Measurements from ENCODE around the gene STIM1.

STIM1 gene

DNA sequence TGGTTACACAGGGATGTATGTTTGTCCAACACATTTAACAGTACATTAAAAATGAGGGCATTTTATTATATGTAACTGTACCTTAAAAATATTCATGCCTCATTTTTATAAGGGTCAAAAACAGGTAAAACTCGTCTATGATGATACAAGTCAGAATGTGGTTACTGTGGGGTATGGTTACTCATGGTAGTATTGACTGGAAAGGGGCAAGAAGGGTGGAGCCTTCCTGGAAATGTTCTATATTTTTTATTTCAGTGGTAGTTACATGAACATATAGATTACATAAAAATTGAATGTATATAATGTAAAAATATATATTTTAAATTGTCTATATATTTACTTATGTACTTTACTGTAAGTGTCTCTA lies 99.8 kb downstream of the STIM1 start:
- no peak for DNase-seq

DNA sequence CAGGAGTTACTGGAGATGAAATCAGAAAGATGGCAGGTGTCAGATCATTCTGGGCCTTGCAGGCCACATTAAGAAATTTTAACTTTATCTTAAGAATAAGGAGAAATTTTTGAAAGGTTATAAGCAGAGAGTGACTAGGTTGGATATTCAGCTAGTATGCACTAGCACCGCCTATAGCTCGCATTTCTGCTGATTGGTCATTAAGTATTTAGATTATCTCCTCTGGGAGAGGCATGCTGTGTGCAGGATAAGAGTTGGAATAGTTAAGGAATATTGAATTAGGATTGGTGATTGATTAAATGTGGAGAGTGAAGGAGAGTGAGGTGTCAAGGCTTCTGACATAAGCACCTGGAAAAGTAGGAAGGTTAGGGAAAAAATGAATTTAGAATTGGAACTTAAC lies 100.6 kb downstream of the STIM1 start:
- DNase-seq, result no peak

DNA sequence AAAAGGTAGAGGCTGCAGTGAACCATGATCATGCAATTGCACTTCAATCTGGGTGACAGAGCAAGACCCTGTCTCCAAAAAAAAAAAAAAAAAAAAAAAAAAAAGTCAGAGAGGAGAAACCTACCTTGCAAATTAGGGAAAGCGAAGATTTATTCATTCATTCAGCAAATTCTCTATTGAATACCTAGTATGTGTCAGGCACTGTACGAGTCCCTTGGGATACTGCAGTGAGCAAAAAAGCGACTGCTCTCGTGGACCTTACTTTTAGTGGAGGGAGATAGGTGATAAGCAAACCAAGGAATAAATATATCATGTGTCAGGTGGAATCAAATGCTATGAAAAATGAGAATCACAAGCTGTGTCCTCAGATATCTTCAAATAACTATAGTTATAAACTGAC lies 101.3 kb downstream of the STIM1 start:
- DNase-seq, result no peak

DNA sequence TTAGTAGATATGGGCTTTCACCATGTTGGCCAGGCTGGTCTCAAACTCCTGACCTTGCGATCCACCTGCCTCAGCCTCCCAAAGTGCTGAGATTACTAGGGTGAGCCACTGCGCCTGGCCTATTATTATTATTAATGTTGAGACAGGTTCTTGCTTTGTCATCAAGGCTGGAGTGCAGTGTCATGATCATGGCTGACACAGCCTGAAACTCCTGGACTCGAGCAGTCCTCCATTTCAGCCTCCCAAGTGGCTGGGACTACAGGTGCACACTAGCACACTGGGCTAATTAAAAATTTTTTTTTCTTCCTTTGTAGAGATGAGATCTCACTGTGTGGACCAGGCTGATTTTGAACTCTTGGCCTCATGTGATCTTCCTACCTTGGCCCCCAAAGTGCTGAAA lies 102.0 kb downstream of the STIM1 start:
- no peak for DNase-seq

DNA sequence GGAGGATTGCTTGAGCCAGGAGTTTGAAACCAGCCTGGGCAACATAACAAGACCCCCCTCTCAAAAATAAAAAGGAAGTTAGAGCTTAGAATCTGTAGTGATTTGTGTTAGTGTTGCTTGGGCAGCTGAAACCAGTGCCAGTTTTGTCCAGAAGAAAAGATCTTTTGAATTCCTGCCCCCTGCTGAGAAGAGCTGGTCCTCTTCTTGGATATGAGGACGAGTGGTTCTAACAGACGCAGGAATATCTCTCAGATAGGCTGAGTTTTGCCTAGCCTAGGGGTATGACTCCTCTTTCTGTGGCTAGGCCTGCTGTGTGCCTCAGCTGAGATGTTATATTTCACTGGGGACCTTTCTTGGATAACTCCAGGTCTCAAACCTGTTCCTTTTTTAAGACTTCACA lies 102.8 kb downstream of the STIM1 start:
- no peak for DNase-seq

DNA sequence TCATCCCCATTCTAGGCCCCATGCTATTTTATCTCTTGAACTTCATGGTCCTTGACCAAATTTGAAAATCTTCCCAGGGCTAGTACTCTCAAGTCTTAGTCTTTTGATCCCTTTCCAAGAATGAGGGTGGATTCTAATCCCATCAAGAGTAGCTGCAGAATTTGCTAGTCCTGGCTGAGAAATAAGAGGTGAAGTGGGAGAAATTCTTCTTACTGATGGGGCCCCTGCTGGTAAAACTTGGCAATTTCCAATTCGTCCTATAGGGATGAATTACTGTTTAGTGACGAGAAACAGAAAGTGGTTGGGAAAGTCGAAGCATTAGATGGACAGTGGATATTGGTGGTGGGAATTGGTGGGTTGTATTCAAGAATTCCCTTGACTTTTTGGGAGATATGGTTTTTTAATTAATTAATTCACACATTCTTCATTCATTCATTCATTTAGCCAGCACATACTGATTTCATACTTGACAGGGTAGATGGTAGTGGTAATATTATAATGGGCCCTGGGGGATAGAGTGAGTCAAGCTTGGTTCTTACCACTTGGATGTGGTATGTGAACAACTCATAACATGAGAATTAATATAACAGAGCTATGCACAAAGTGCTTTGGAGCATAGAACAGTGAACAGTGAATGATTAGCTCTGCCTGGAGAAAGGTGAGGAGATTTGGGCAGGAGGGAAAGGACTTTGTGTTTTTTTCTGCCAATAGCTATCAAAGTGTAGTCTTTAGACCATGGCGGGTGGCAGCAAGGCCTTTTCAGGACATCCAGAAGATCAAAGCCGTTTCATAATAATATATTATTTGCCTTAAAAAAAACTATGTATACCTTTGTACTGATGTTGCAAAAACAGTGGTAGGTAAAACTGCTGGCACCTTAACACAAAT lies 103.8 kb downstream of the STIM1 start:
- no peak for DNase-seq

DNA sequence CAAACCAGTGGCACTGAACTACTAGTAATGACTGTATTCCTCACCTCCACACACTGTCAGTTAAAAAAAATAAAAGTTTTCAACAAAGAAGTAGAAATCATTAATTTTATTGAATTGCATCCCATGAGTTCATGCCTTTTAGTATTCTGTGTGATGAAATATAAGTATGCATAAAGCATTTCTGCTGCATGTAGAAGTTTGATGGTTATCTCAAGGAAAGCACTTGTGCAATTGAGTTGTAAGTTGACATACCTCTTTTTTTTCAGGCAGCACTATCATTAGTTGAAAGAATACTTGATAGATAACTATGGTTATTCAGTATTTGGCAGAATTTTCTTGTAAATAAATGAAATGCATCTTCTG lies 104.4 kb downstream of the STIM1 start:
- DNase-seq, result no peak

DNA sequence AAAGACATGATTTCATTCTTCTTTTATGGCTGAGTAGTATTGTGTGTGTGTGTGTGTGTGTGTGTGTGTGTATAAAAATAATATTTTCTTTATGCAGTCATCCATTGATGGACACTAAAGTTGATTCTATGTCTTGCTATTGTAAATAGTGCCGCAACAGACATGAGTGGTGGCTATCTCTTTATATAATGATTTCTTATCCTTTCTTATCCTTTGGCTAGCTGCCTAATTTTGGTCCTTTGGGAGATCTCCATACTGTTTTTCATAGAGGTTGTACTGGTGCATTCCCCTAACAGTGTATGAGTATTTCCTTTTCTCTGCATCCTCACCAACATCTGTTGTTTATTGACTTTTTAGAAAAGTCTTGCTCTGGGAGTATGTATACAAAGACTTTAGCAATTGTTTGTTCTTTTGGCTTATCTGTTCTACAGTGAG lies 107.0 kb downstream of the STIM1 start:
- DNase-seq, result no peak

DNA sequence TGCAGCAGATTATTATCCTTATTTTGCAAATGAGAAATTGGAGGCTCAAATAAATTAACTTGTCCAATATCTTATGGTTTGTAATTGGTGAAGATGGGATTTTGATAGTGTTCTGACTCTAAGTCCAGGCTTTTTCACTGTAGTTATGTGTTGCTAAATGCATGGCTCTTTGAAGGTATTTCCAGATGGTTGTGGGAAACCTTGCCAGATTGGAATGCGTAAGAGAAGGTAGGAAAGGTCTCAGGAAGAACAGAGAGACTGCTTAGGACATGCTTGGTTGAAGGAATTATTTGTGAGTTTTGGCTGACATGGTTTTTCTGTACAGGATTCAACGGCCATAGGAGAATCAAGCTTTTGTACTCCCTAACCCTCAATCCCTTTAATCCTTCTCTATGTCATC lies 108.6 kb downstream of the STIM1 start:
- no peak for DNase-seq

DNA sequence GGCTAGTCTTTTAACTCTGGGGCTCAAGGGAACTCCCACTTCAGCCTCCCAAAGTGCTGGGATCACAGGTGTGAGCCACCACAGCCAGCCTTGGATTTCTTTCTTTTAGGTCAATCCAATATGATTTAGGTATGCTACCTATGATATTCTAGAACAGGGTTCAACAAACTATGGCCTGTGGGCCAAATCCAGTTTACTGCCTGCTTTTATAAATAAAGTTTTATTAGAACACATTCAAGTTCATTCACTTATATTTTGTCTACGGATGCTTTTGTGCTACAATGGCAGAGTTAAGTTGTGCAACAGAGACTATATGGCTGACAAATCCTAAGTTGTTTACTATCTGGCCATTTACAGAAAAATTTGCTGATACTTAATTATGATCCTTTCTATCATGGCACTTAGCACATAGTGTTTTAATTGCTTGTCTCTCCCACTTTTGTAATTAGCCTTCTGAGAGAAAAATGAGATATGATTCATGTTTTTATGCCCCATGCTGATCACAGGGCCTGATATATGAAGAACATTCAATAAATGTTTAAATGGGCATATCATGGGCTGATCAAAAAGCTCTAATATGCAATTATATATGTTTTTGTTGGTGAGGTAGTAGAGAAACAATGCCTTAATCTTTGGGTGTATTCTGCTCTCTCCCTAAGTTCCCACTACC lies 109.6 kb downstream of the STIM1 start:
- no peak for DNase-seq

DNA sequence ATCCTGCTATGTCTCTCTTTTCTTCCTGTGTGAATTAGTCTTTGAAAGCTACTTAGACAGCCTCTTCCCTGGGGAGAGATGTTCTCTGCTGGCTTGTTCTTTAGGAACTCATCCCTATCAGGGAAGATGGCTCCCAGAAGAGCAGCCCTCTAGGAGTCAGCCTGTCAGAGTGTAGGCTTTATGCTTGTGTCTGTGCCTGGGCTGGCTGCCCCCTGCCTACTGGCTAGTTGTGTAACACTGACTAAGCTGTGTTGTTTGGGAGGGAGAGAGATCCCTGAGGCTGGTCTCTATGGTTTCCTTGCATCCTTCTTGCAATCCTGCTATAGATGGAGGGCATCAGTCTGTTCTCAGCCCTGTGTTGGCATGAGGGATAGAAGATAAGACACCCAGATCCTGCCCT lies 112.2 kb downstream of the STIM1 start:
- DNase-seq, result no peak

DNA sequence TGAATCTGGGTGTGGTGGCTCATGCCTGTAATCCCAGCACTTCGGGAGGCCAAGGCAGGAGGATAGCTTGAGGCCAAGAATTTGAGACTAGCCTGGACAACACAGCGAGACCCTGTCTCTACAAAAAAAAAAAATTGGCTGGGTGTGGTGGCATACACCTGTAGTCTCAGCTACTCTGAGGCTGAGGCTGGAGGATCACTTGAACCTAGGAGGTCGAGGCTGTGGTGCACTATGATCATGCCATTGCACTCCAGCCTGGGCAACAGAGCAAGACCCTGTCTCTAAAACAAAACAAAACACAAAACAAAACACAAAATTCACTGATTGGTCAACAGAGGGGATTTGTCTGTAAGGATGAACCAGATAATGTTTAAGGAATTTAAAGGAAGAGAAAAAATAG lies 113.7 kb downstream of the STIM1 start:
- no peak for DNase-seq

DNA sequence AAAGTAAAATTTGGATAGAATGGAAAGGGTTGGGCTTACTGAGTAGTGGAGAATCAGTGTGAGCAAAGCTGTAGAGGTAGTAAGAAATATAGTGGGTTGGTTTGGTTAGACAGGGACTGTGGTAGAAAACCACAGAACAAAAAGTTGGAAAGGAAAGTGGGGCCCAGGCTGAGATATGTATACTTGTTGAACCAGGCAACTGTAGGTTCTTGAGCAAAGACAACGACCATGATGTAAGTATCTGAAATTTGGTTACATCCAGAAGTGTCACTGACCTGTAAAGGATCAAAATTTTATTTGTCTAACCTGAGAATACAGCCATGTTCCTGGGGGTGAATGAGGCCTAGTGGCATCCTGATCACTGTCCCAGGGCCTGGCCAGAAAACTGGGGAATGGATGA lies 114.1 kb downstream of the STIM1 start:
- no peak for DNase-seq

DNA sequence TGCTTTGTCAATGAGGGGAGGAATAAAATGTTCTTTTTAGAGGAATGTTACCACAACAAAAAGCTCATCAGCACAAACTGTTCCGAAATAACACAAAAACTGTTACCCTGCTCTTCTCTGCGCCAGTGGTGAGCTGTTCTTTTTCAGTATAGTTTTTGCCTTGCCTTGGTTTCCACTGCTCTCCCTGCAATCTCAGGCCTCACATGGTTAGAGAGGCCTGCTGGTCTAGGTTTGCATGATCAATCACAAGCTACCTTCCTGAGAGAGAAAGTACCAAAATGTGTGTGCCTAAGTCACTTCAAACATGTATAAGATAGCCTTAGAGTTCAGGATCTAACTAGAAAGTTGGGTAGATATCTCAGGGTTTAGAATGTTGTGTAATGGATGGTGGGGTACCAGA lies 114.6 kb downstream of the STIM1 start:
- DNase-seq, result no peak

DNA sequence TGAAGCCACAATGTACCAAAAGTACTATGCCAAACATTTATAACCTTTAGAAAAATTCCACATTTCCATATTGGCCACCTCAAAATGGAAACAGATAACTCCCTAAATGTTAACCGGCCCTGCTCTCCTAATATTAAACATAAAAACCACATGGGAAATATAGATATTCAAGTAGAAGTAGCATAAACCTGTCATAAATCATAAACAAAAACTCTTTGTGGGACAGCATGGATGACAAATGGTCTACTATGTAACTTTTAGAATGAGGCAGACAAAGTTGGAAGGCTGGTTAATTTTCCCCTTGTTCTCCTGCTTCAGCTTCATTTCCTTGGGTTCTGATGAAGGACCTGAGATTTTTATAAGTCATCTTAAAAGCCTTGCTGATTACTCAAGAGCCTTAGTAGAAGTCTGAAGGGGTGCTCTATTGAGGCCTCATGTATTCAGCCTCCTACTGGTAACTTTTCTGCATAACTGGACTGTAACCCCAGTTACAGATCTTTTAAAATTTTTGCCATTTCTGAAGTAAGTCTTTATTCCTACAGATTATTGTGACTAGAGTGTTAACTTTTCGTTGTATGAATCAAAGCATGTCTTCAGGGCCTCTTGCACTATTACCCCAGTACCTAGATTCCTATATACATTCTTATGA lies 116.4 kb downstream of the STIM1 start:
- DNase-seq, result no peak

DNA sequence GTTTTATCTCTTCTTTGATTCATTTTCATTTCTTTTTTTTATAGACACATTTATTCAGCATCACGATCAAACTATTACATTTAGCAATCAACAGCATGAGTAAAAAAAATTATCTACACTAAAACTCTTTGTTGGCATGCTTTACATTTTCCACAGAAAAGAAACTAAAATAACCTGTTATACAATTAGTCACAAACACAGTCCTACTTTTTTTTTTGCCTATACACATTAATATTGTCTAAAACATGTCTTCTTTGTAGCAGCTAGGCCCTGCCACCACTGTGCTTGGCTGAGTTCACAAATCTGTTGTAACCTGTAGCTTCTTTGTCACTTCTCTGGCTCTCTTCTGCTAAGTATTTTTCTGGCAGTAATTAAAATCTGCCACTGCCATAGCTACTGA lies 117.0 kb downstream of the STIM1 start:
- DNase-seq, result no peak

DNA sequence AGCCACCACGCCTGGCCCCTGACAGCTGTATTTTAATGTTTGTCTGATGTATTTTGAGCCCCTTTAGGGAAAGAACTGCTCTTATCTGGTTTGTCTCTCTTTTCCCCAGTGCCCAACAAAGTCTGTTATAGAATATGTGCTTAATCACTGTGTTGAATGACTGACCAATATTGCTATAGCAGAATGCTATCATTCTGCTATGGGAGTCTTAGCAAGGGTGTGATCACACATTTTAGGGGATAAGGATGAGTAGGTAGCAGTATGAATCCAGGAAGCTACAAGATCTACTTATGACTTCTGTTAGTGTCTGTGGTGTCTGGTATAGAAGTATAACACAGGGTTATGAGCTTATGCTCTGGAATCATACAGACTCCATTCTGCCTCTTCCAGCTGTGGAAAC lies 121.6 kb downstream of the STIM1 start:
- no peak for DNase-seq

DNA sequence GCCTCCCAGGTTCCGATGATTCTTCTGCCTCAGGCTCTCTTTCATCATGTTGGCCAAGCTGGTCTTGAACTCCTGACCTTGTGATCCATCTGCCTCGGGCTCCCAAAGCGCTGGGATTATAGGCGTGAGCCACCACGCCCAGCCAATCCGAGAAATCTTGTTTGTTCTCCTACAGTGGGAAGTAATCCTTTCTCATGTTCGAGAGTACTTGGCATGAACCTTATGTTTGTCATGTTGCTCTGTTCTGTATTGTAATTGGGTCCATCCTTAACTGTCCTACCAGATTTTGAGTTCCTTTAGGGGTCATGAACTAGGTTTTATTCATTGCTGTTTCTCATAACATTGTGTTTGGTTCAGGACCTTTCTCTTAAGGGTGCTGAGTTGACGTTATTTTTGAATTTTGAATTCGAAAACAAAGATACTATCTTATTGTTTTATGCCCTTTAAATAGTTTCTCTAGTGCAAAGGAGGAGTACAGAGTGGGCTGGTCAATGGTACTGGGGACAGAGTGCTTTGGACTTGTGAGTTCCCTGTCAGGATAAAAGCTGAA lies 125.7 kb downstream of the STIM1 start:
- no peak for DNase-seq

DNA sequence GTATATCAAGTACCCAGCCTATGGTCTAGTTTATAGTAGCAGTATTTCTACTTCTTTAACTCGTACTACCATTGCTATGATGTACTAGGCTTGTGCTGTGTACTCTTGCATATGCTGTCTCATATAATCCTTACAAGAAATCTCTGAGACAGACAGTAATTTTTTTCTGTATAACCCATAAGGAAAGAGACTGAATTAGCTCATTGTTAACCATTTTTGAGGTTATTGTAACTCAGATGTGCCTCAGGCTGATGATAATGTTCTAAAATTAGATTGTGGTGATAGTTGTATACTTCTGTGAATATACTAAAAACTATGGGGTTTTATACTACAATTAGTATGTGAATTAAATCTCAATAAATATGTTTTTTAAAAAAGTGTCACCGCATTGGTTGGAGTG lies 127.0 kb downstream of the STIM1 start:
- DNase-seq, result no peak

DNA sequence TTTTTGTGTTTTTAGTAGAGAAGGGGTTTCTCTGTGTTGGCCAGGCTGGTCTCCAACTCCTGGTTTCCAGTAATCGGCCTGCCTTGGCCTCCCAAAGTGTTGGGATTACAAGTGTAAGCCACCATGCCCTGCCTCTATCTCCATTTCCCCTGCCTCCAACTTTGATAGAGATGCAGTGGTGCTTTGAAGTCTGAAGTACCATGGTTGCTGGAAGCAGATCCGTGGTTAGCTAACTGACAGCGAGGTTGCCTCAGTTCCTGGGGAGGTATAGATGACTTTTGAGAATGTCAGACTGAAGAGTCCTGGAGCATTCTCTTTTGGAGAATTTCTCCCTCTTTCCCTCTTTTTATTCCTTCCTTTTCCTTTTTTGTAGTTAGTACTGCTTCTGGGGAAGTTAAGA lies 127.6 kb downstream of the STIM1 start:
- DNase-seq, result no peak

DNA sequence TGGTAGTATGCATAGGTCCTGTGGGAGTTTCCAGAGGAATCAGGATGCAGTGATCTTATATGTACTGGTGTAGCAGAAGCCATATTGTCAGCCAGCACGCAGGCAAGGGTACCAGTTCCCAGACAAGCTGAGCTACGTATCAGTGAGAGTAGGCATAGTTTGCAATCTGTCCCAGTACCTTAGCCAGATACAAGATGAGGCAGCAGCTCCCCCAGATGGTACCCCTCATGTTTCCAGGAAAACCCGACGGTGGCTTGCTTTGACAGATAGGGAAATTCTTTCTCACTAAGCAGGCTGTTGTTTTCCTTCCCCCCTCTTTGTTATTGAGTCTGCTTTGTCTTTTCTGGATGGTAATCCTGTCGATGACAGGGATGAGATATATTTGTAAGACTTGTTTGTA lies 129.4 kb downstream of the STIM1 start:
- DNase-seq, result no peak

DNA sequence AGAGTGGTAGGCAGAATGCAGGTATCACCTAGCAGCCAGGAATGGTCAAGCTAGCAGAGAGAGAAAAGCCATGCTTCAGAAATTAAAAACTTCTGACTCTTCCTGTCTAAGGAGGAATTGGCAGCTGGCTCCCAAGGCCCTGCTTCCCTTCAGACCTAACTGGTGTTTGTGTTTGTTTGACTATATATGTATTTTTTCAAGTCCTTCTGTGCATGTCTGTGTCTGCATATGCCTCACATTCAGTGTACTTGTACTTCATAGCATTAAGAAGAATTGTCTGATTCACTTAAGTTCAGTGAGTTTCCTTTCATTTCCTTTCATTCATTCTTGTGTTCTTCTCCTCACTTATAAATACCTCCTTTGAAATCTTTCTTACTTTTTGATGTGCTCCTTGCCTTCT lies 130.2 kb downstream of the STIM1 start:
- no peak for DNase-seq

DNA sequence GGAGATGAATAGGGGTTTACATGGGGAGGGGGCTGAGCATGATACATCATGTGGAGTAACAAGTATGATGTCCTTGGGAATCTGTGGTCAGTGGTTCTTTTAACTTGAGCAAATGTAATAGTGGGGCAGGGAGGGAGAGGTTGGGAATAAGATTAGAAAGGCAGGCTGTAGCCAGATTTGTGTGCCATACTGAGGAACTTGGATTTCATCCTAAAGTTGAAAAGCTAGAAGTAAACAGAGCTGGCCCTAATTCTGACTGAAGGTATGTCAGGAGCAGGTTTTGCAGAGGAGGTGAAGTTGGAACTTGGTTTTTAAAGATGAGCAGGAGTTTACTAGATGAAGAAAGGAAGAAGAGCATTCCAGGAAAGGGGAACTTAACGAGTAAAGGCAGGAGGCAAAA lies 130.8 kb downstream of the STIM1 start:
- no peak for DNase-seq

All from NCI-H2107 (cell line).